G401 (cell line): ENCODE results near the gene AANAT. TPM values are rescaled to one million over a fixed set of nuclear protein-coding genes. Genes with fewer than 3 reads are reported as not detected.

Source experiments
- DNase-seq: peaks from one replicate; pipeline ENCODE4 v3.0.0-alpha.2; 2015; ENCODE audit warnings: low spot score
- in situ Hi-C: cut with HindIII; loops from 2 replicates; pipeline ENCODE4 v1.10.0; 2016; ENCODE audit warnings: low sequenced_read_pairs, mixed read lengths
- total RNA-seq: library from RNA; depleted of rRNA; stranded (reverse); fragments of >200 nt; shearing (Covaris generic); gene quantifications from 2 replicates; pipeline ENCODE4 v1.2.3, GENCODE V29; 2014

The AANAT gene
- total RNA-seq, 1 experiment from 2014 or later, result not detected

- in situ Hi-C loops, result loop anchor here (25.0 kb wide), 1 partner anchor 225 kb away; no protein-coding TSS in a partner anchor
These were observed 5.4 kb upstream of the AANAT start for GRCh38 chr17:76461765-76462555.

GRCh38 chr17:76462556-76463290, 4.7 kb upstream of the AANAT start:
- in situ Hi-C loops, result loop anchor here (25.0 kb wide), 1 partner anchor 225 kb away; no protein-coding TSS in a partner anchor
- no peak for DNase-seq

More at GRCh38 chr17:76461765-76462555, 5.4 kb upstream of the AANAT start:
- no peak for DNase-seq

- in situ Hi-C loops, result loop anchor here (25.0 kb wide), 1 partner anchor 221 kb away; no protein-coding TSS in a partner anchor
- DNase-seq, result no peak
These were observed 650 bp upstream of the AANAT start for GRCh38 chr17:76466775-76467130.

GRCh38 chr17:76467809-76468633, 618 bp downstream of the AANAT start:
- in situ Hi-C loops, result loop anchor here (25.0 kb wide), 1 partner anchor 219 kb away; no protein-coding TSS in a partner anchor
- no peak for DNase-seq

GRCh38 chr17:76468634-76469010, 1.2 kb downstream of the AANAT start:
- in situ Hi-C loops, result loop anchor here (25.0 kb wide), 1 partner anchor 219 kb away; no protein-coding TSS in a partner anchor
- DNase-seq, result no peak

- no peak for DNase-seq
- in situ Hi-C loops, result loop anchor here (25.0 kb wide), 1 partner anchor 218 kb away; no protein-coding TSS in a partner anchor
These were observed 1.9 kb downstream of the AANAT start for GRCh38 chr17:76469076-76469990.

- in situ Hi-C loops, result loop anchor here (25.0 kb wide), 1 partner anchor 217 kb away; no protein-coding TSS in a partner anchor
- DNase-seq, result no peak
These were observed 2.8 kb downstream of the AANAT start for GRCh38 chr17:76469991-76470739.

GRCh38 chr17:76471498-76472257, 4.3 kb downstream of the AANAT start:
- in situ Hi-C loops, result loop anchor here (25.0 kb wide), 1 partner anchor 216 kb away; no protein-coding TSS in a partner anchor

GRCh38 chr17:76472258-76472645, 4.8 kb downstream of the AANAT start:
- DNase-seq, result no peak
- in situ Hi-C loops, result loop anchor here (25.0 kb wide), 1 partner anchor 215 kb away; no protein-coding TSS in a partner anchor

More at GRCh38 chr17:76471498-76472257, 4.3 kb downstream of the AANAT start:
- DNase-seq, result no peak

GRCh38 chr17:76472726-76473125, 5.3 kb downstream of the AANAT start:
- in situ Hi-C loops, result loop anchor here (25.0 kb wide), 1 partner anchor 215 kb away; no protein-coding TSS in a partner anchor
- DNase-seq, result no peak

GRCh38 chr17:76473541-76473985, 6.2 kb downstream of the AANAT start:
- DNase-seq, result no peak
- in situ Hi-C loops, result loop anchor here (25.0 kb wide), 1 partner anchor 214 kb away; no protein-coding TSS in a partner anchor

- no peak for DNase-seq
- in situ Hi-C loops, result loop anchor here (25.0 kb wide), 1 partner anchor 213 kb away; no protein-coding TSS in a partner anchor
These were observed 6.8 kb downstream of the AANAT start for GRCh38 chr17:76474238-76474637.

GRCh38 chr17:76474894-76475293, 7.5 kb downstream of the AANAT start:
- in situ Hi-C loops, result loop anchor here (25.0 kb wide), 1 partner anchor 212 kb away; no protein-coding TSS in a partner anchor

GRCh38 chr17:76475302-76475701, 7.9 kb downstream of the AANAT start:
- no peak for DNase-seq
- in situ Hi-C loops, result no loop called here

More at GRCh38 chr17:76474894-76475293, 7.5 kb downstream of the AANAT start:
- DNase-seq, result no peak

- in situ Hi-C loops, result no loop called here
- no peak for DNase-seq
These were observed 9.3 kb downstream of the AANAT start for GRCh38 chr17:76476736-76477135.

GRCh38 chr17:76477576-76477975, 10.2 kb downstream of the AANAT start:
- in situ Hi-C loops, result no loop called here
- DNase-seq, result no peak
